Osteocyte (in vitro differentiated cells): Measurements from ENCODE around the gene OXER1. TPM values are rescaled to one million over a fixed set of nuclear protein-coding genes. Genes with fewer than 3 reads are reported as not detected.

ENCODE experiments used
- DNase-seq: peaks from one replicate; pipeline ENCODE4 v3.0.0; 2021; ENCODE audit warnings: mixed read lengths; ENCODE audit not compliant: unreplicated experiment; ENCODE audit errors: extremely low spot score
- H3K27ac Mint-ChIP-seq: one replicate; pipeline ENCODE4 v1.8.0; 2021; ENCODE audit warnings: mild to moderate bottlenecking, mixed read lengths; ENCODE audit not compliant: unreplicated experiment
- H3K27me3 Mint-ChIP-seq: one replicate; pipeline ENCODE4 v1.8.0; 2021; ENCODE audit warnings: mixed read lengths; ENCODE audit not compliant: unreplicated experiment
- H3K36me3 Mint-ChIP-seq: one replicate; pipeline ENCODE4 v1.8.0; 2021; ENCODE audit warnings: mixed read lengths; ENCODE audit not compliant: unreplicated experiment
- H3K4me1 Mint-ChIP-seq: one replicate; pipeline ENCODE4 v1.8.0; 2021; ENCODE audit warnings: mixed read lengths; ENCODE audit not compliant: unreplicated experiment
- H3K4me3 Mint-ChIP-seq: one replicate; pipeline ENCODE4 v1.8.0; 2021; ENCODE audit warnings: mild to moderate bottlenecking, moderate library complexity, mixed read lengths; ENCODE audit not compliant: unreplicated experiment
- H3K9me3 Mint-ChIP-seq: one replicate; pipeline ENCODE4 v1.8.0; 2021; ENCODE audit warnings: mixed read lengths; ENCODE audit not compliant: unreplicated experiment
- CTCF ChIP-seq: fragments of 200-600 bp; sonication (generic); IDR thresholded peaks from 2 replicates; pipeline ENCODE4 v1.5.0; 2021; ENCODE audit warnings: antibody characterized with exemption, mild to moderate bottlenecking, moderate library complexity
- total RNA-seq: library from RNA; stranded (reverse); gene quantifications from 2 replicates; pipeline ENCODE4 v1.2.1, GENCODE V29; 2021

Gene OXER1
- total RNA-seq, 1 donor from 2014 or later = not detected

GRCh38 chr2:42804338-42804737 is 40.4 kb upstream of the OXER1 start:
- Mint-ChIP-seq H3K9me3 (peaks cover 4% of the 10 kb centered on the region), H3K4me1 (peaks cover 18% of the 10 kb centered on the region), H3K27me3 (peaks cover 2% of the 10 kb centered on the region), H3K4me3 (no peak overlapping the region), H3K27ac (no peak overlapping the region), H3K36me3 (no peaks in the 10 kb centered on the region)
- no peak for DNase-seq
- TF ChIP-seq CTCF = no peak

- Mint-ChIP-seq H3K27ac (no peak overlapping the region), H3K4me1 (peaks cover 15% of the 10 kb centered on the region), H3K9me3 (peaks cover 4% of the 10 kb centered on the region), H3K4me3 (no peak overlapping the region), H3K27me3 (peaks cover 2% of the 10 kb centered on the region), H3K36me3 (no peaks in the 10 kb centered on the region)
- no peak for DNase-seq
- TF ChIP-seq CTCF = no peak
Measured at GRCh38 chr2:42802150-42802549, 38.2 kb upstream of the OXER1 start.

GRCh38 chr2:42801381-42801780 is 37.4 kb upstream of the OXER1 start:
- Mint-ChIP-seq H3K27ac (peak overlapping the region; percentile 32), H3K4me3 (no peak overlapping the region), H3K36me3 (no peaks in the 10 kb centered on the region), H3K4me1 (peaks cover 16% of the 10 kb centered on the region), H3K9me3 (peaks cover 4% of the 10 kb centered on the region), H3K27me3 (peaks cover 2% of the 10 kb centered on the region)
- no peak for DNase-seq
- TF ChIP-seq CTCF = no peak

- no peak for TF ChIP-seq CTCF
- DNase-seq = no peak
Measured at GRCh38 chr2:42800981-42801380, 37.0 kb upstream of the OXER1 start.

GRCh38 chr2:42800461-42800962 is 36.6 kb upstream of the OXER1 start:
- Mint-ChIP-seq H3K27me3 (peaks cover 2% of the 10 kb centered on the region), H3K4me3 (no peak overlapping the region), H3K9me3 (peaks cover 4% of the 10 kb centered on the region), H3K4me1 (peaks cover 22% of the 10 kb centered on the region), H3K27ac (peak overlapping the region; percentile 35), H3K36me3 (no peaks in the 10 kb centered on the region)
- no peak for DNase-seq
- no peak for TF ChIP-seq CTCF

More at GRCh38 chr2:42800981-42801380, 37.0 kb upstream of the OXER1 start:
- H3K9me3 Mint-ChIP-seq = peaks cover 4% of the 10 kb centered on the region
- peak overlapping the region; percentile 35 for H3K27ac Mint-ChIP-seq
- H3K27me3 Mint-ChIP-seq = peaks cover 2% of the 10 kb centered on the region
- H3K4me1 Mint-ChIP-seq = peaks cover 19% of the 10 kb centered on the region
- no peak overlapping the region for H3K4me3 Mint-ChIP-seq
- H3K36me3 Mint-ChIP-seq = no peaks in the 10 kb centered on the region
